Measurements from ENCODE around the gene UROS. TPM values are rescaled to one million over a fixed set of nuclear protein-coding genes. Genes with fewer than 3 reads are reported as not detected.

The UROS gene
- total RNA-seq, 4 donors from 2014 or later = 24.6 to 39.3 (median 32.4) TPM

DNA sequence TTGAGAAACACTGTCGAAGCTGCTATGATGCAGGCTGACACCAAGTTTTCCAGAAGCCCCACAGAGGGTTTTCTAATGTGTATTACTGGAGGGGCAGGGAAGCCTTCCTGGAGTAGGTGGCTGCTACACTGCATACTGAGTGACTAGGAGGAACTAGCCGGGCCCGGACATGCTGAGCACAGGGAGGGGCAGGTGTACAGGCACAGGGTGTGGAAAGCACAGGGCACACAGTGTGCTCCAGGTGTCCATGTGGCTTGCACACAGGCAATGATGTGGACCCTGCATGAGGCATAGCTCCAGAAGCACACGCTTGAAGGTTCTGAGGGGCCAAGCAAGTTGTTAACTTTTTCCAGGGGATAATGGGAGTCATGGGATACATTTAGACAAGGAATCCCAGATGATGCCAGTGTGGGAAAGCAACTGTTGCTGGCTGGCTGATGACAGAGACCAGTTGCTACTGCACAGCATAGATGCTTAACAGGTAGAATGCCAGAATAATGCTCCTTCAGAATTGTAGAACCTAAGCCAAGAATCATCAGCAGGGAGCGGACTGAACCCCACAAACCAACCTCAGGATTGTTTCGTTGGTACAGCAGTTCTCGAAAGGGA lies 43.5 kb upstream of the UROS start:
- H3K4me3 ChIP-seq = no peak overlapping the region
- in situ Hi-C loops (cut with MboI; ENCODE audit: low pct_ligation_motif_present in 1 of 4, low pct_unique_long_range_greater_than_20kb in 1 of 4, low sequenced_read_pairs in 3 of 4) (loop anchor here in 1 of 4 donors (25.0 kb wide), 1 partner anchor 646 kb away; no protein-coding TSS in a partner anchor), intact Hi-C loops (cut with DNase I; ENCODE audit: low total_unique reads) (no loop called here)
- no peaks in the 10 kb centered on the region for H3K9me3 ChIP-seq
- H3K27me3 ChIP-seq = no peaks in the 10 kb centered on the region
- peak; percentile 27 for DNase-seq
- H3K27ac ChIP-seq = no peak overlapping the region
- H3K36me3 ChIP-seq = peaks cover 0 to 21% (median 7%) of the 10 kb centered on the region in 4 donors
- TF ChIP-seq POLR2AphosphoS5 (IDR thresholded peaks at IDR 0.05) = peak in 1 of 3 donors; percentile 36
- TF ChIP-seq POLR2A (IDR thresholded peaks at IDR 0.05) = no peak
- 90% methylated on average over 7 of the region's 7 CpGs; no CpG with 5 or more reads in 1 of the 2 donors for WGBS, 2 donors (ENCODE audit: low coverage in 1 of 2)
- peaks cover 0 to 4% (median 0%) of the 10 kb centered on the region in 4 donors for H3K4me1 ChIP-seq

DNA sequence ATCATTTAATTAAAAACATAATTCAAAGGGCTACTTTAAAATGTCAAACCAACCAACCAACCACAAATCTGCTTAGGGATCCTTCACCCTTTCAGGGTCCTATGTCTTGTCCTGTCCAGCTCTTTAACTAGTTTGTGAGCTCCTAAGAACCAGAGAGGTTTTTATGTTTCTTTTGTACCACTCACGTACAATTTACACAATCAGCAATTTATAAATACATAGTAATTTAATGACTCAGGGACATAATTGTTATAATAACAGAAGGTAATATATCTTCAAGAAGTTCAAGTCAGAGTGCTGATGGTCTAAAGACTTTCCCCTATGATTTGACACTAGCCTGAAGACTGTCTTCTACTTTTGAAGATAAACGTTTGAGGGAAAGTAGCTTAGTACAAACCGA lies 42.1 kb upstream of the UROS start:
- Histone ChIP-seq H3K9me3 (no peaks in the 10 kb centered on the region), H3K36me3 (peaks cover 0 to 21% (median 7%) of the 10 kb centered on the region in 4 donors), H3K27ac (no peak overlapping the region), H3K4me1 (no peaks in the 10 kb centered on the region), H3K4me3 (no peak overlapping the region), H3K27me3 (no peaks in the 10 kb centered on the region)
- no peak for TF ChIP-seq EP300 (IDR thresholded peaks at IDR 0.05; ENCODE audit: low read depth)
- TF ChIP-seq CTCF (IDR thresholded peaks at IDR 0.05) = no peak
- no peak for TF ChIP-seq POLR2A (IDR thresholded peaks at IDR 0.05)
- no peak for TF ChIP-seq POLR2AphosphoS5 (IDR thresholded peaks at IDR 0.05)
- in situ Hi-C loops (cut with MboI; ENCODE audit: low pct_ligation_motif_present in 1 of 4, low pct_unique_long_range_greater_than_20kb in 1 of 4, low sequenced_read_pairs in 3 of 4) (loop anchor here in 1 of 4 donors (25.0 kb wide), 1 partner anchor 647 kb away; no protein-coding TSS in a partner anchor), intact Hi-C loops (cut with DNase I; ENCODE audit: low total_unique reads) (no loop called here)
- WGBS, 2 donors (ENCODE audit: low coverage in 1 of 2) = 76 to 87% methylated on average over 3 of the region's 3 CpGs
- DNase-seq = no peak

DNA sequence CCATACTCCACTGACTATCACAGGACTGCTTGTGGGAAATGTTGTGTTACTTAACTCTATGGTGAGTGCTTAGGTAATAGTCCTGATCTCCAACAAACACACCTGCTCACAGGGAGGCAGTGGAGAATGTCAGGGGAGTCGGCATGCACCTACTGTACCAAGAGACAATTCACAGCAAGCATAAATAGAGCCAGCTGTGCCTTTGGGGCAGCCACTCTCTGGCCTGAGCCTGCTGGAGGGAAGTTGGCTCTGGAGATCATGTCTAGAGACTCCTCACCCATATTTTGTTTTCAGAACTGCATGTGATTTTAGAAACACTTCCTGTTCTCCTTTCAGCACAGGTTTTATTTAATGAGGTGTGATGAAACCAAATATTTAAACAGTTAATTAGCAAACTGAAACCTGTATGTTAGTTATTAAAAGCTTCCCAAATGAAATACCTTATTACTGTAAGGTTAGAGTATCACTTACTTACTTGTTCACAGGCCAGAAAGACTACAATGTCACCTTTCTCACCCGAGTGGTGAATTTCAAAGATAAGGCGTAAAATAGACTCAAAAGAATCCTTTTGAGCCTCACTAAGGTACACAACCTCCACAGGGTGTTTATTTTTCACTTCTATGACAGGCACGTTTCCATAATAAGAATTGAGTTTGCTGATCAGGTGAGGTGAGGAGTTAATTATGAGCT lies 36.2 kb upstream of the UROS start:
- intact Hi-C loops (cut with DNase I; ENCODE audit: low total_unique reads) = no loop called here
- no peaks in the 10 kb centered on the region for H3K4me1 ChIP-seq
- WGBS, 2 donors (ENCODE audit: low coverage in 1 of 2) = 70 to 77% methylated on average over 3 to 4 of the region's 4 CpGs

GRCh38 chr10:125857185-125857760 lies 34.2 kb upstream of the UROS start:
- H3K36me3 ChIP-seq = peaks cover 0 to 39% (median 4%) of the 10 kb centered on the region in 4 donors
- intact Hi-C loops (cut with DNase I; ENCODE audit: low total_unique reads) (no loop called here), in situ Hi-C loops (cut with MboI; ENCODE audit: low pct_ligation_motif_present in 1 of 4, low pct_unique_long_range_greater_than_20kb in 1 of 4, low sequenced_read_pairs in 3 of 4) (loop anchor here in 1 of 4 donors (25.0 kb wide), 1 partner anchor 655 kb away; no protein-coding TSS in a partner anchor)
- no peaks in the 10 kb centered on the region for H3K27me3 ChIP-seq
- H3K9me3 ChIP-seq = no peaks in the 10 kb centered on the region
- no peak for DNase-seq
- H3K4me3 ChIP-seq = no peak overlapping the region
- TF ChIP-seq EP300 (IDR thresholded peaks at IDR 0.05; ENCODE audit: low read depth) = no peak
- no peak for TF ChIP-seq POLR2AphosphoS5 (IDR thresholded peaks at IDR 0.05)
- no peak for TF ChIP-seq POLR2A (IDR thresholded peaks at IDR 0.05)
- no peak for TF ChIP-seq CTCF (IDR thresholded peaks at IDR 0.05)
- no peaks in the 10 kb centered on the region for H3K4me1 ChIP-seq
- no peak overlapping the region for H3K27ac ChIP-seq
- WGBS, 2 donors (ENCODE audit: low coverage in 1 of 2) = 81 to 100% methylated on average over 1 to 2 of the region's 2 CpGs

More for the DNA sequence above, 36.2 kb upstream of the UROS start:
- Histone ChIP-seq H3K27ac (no peak overlapping the region), H3K4me3 (no peak overlapping the region), H3K36me3 (peaks cover 0 to 29% (median 2%) of the 10 kb centered on the region in 4 donors), H3K9me3 (no peaks in the 10 kb centered on the region), H3K27me3 (no peaks in the 10 kb centered on the region)
- in situ Hi-C loops (cut with MboI; ENCODE audit: low pct_ligation_motif_present in 1 of 4, low pct_unique_long_range_greater_than_20kb in 1 of 4, low sequenced_read_pairs in 3 of 4) = loop anchor here in 1 of 4 donors (25.0 kb wide), 1 partner anchor 653 kb away; no protein-coding TSS in a partner anchor
- TF ChIP-seq POLR2AphosphoS5 (IDR thresholded peaks at IDR 0.05) = no peak
- TF ChIP-seq EP300 (IDR thresholded peaks at IDR 0.05; ENCODE audit: low read depth) = no peak
- no peak for TF ChIP-seq POLR2A (IDR thresholded peaks at IDR 0.05)
- no peak for TF ChIP-seq CTCF (IDR thresholded peaks at IDR 0.05)
- no peak for DNase-seq

All from transverse colon (tissue), 4 donors.